ENCODE data around the gene RBMX. TPM values are rescaled to one million over a fixed set of nuclear protein-coding genes. Genes with fewer than 3 reads are reported as not detected.

The RBMX gene
- total RNA-seq, 1 donor from 2014 or later, result 30.8 TPM

GRCh38 chrX:136849395-136849794, 31.1 kb downstream of the RBMX start:
- DNase-seq (ENCODE audit: low spot score), result no peak
- no peak for ATAC-seq

- no peak for ATAC-seq
These were observed 32.7 kb downstream of the RBMX start for GRCh38 chrX:136847874-136848273.

GRCh38 chrX:136839196-136839595, 41.3 kb downstream of the RBMX start:
- DNase-seq (ENCODE audit: low spot score), result no peak
- ATAC-seq, result no peak

More at GRCh38 chrX:136847874-136848273, 32.7 kb downstream of the RBMX start:
- DNase-seq (ENCODE audit: low spot score), result no peak

- ATAC-seq, result no peak
- DNase-seq (ENCODE audit: low spot score), result no peak
These were observed 44.8 kb downstream of the RBMX start for GRCh38 chrX:136835761-136836160.

GRCh38 chrX:136829413-136829812, 51.1 kb downstream of the RBMX start:
- ATAC-seq (no peak), DNase-seq (ENCODE audit: low spot score) (no peak)

- DNase-seq (ENCODE audit: low spot score) (no peak), ATAC-seq (no peak)
These were observed 51.7 kb downstream of the RBMX start for GRCh38 chrX:136828830-136829229.

- ATAC-seq, result no peak
- no peak for DNase-seq (ENCODE audit: low spot score)
These were observed 53.5 kb downstream of the RBMX start for GRCh38 chrX:136827026-136827425.

- DNase-seq (ENCODE audit: low spot score) (no peak), ATAC-seq (no peak)
These were observed 54.8 kb downstream of the RBMX start for GRCh38 chrX:136825771-136826170.

Other genes starting within 250 kb of the RBMX start
- gene CD40LG, start 232.6 kb downstream of the RBMX start, total RNA-seq, result 0.15 TPM
- gene ARHGEF6, start 99.8 kb downstream of the RBMX start, total RNA-seq, result 3.0 TPM
- not detected for gene GPR101, start 153.3 kb upstream of the RBMX start, total RNA-seq

Data from left lobe of liver (tissue), 2 donors.